Astrocyte of the hippocampus (primary cell): ENCODE measurements around the gene GOLGA6L26.
"Not testable (repeated sequence)": the region's sequence is repeated elsewhere in the genome, so short reads cannot be mapped to it uniquely, and the experiment has no call there.

Experiments
- DNase-seq: peaks from one replicate; pipeline ENCODE4 v3.0.0; 2011; ENCODE audit warnings: low read depth, low spot score

Gene GOLGA6L26

DNA sequence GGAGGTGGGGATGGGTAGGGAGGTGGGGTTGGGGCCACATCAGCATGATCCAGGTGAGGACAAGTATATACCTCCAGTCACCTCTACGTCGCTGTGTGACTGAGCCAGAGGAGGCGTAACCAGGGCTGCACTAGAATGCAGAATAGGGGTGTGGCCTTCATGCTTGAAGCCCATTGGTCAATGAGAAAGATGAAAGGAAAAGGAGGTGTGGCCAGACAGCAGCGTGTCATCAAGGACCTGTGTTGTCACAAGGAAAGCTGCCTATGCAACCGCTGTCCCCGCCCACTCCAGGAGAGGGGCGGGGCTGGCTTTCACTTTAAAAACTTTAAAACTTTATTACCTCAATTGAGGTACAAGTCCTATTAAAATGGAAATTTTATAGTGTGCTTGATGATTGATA is at the start of gene GOLGA6L26:
Gene GOLGA6L26 (minus strand): TSS at position 101 of the 400 bp plus-strand sequence. CDS start 61 bp downstream, at position 40.
- DNase-seq: not testable (repeated sequence)

DNA sequence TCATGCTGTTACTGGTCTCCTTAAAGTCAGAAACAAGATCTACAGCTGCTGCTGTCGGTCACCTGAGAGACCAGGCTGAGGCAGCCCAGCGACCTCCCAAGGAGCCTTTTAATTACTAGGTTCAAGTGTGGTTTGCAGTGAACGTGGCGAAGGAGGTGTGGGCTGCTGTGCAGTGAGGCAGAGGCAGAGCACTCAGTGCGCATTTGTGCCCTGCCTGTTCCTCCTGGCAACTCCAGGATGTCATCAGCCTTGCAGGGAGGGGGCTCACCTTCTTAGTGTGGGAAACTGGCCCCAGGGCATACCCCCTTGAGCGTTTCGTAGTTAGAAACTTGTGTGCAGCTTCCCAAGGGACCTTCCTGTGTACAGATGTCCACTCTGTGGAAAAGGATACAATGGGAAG is 47.2 kb upstream of the GOLGA6L26 start:
- not testable (repeated sequence) for DNase-seq

GRCh38 chr15:23380700-23381099 is 46.7 kb upstream of the GOLGA6L26 start:
- DNase-seq: not testable (repeated sequence)

- DNase-seq: not testable (repeated sequence)
Observed at GRCh38 chr15:23378946-23379345, 45.0 kb upstream of the GOLGA6L26 start.

DNA sequence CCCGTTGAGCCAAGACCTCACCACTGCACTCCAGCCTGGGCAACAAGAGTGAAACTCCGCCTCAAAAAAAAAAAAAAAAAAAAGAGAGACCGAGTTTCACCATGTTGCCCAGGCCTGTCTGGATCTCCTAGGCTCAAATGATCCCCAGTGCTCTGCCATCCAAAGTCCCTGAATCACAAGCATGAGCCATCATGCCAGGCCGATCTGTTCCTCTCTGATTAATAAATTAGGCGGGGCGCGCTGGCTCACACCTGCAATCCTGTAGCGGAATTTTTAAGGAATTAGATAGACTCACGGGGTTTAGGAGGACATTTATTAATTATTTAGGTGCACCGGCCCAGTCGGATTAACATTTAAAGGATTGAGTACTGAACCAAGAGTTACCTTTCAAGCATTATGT is 40.2 kb upstream of the GOLGA6L26 start:
- not testable (repeated sequence) for DNase-seq

- not testable (repeated sequence) for DNase-seq
Observed at GRCh38 chr15:23372891-23373600, 39.0 kb upstream of the GOLGA6L26 start.

GRCh38 chr15:23372284-23372683 is 38.3 kb upstream of the GOLGA6L26 start:
- no peak for DNase-seq

DNA sequence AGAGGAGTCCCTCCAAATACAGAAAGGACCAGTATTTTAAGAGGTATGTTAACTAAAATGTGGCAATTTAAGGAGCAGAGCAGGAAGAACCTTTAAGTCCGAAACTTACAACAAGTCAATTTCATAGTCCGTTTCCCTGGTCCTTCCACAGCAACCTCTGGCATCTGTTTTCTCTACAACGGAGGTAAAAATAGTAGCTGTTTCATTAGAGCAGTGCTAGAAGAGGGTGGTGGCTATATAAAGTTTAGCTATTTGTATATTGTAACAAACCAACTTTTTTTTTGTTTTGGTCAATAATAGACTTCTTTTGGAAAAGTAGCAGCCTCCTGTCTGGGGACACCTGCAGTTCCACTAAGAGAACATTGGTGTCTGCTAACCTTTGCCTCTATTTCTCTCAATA is 37.9 kb upstream of the GOLGA6L26 start:
- DNase-seq: not testable (repeated sequence)

GRCh38 chr15:23371134-23371533 is 37.1 kb upstream of the GOLGA6L26 start:
- not testable (repeated sequence) for DNase-seq

- DNase-seq: no peak
Observed at GRCh38 chr15:23370578-23370977, 36.6 kb upstream of the GOLGA6L26 start.

- not testable (repeated sequence) for DNase-seq
Observed at GRCh38 chr15:23364261-23364660, 30.3 kb upstream of the GOLGA6L26 start.

- DNase-seq: not testable (repeated sequence)
Observed at GRCh38 chr15:23362622-23363021, 28.6 kb upstream of the GOLGA6L26 start.

DNA sequence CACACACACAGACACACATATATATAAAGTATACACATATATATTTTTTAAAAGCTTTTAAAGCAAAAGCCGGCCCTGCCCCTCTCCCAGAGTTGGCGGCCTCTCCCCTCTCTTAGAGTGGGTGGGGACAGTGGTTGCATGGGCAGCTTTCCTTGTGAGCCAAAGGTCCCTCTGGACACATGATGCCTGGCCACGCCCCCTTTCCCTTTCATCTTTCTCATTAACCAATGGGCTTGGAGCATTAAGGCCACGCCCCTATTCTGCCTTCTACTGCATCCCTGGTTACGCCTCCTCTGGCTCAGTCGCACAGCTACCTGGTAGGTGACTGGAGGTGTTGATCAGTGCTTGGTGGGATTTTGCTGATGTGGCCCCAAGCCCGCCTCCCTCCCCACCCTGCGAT is 20.5 kb upstream of the GOLGA6L26 start, which contains the start of gene GOLGA8S:
Gene GOLGA8S (plus strand): TSS at position 301 of the 400 bp plus-strand sequence. CDS start 62 bp downstream, at position 363.
- not testable (repeated sequence) for DNase-seq

DNA sequence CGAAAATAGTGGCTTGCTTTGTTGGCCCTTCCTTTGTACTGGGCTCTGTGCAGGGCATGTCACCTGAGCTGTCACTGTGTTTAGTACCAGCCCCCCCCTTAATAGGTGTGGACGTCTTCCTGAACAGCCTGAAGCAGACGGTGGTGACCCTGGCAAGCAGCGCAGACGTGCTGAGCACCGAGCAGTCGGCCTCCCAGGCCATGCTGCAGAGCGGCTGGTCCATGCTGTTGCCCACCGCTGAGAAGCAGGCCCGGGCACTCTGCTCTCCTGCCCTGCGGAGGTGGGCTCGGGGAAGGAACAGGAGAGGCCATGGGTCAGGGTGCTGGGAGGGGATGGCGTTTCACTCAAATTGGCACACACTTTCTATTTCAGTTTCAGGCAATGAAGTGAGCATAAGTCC is 22.8 kb downstream of the GOLGA6L26 start:
- not testable (repeated sequence) for DNase-seq

DNA sequence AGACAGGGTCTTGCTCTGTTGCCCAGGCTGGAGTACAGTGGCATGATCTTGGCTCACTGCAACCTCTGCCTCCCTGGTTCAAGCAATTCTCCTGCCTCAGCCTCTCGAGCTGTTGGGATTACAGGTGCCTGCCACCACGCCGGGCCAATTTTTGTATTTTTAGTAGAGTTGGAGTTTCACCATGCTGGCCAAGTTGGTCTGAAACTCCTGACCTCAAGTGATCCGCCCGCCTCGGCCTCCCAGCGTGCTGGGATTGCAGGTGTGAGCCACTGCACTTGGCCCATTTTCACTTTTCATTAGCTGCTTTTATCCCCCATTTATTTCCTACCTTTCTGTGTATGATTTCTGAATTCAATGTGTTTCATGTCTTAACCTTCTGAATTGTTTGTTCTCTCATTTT is 28.1 kb downstream of the GOLGA6L26 start:
- DNase-seq: not testable (repeated sequence)

- peak; percentile 0 for DNase-seq
Observed at GRCh38 chr15:23304805-23305204, 29.2 kb downstream of the GOLGA6L26 start.

- peak; percentile 0 for DNase-seq
Observed at GRCh38 chr15:23304267-23304666, 29.7 kb downstream of the GOLGA6L26 start.

GRCh38 chr15:23303654-23304053 is 30.3 kb downstream of the GOLGA6L26 start:
- peak; percentile 43 for DNase-seq

DNA sequence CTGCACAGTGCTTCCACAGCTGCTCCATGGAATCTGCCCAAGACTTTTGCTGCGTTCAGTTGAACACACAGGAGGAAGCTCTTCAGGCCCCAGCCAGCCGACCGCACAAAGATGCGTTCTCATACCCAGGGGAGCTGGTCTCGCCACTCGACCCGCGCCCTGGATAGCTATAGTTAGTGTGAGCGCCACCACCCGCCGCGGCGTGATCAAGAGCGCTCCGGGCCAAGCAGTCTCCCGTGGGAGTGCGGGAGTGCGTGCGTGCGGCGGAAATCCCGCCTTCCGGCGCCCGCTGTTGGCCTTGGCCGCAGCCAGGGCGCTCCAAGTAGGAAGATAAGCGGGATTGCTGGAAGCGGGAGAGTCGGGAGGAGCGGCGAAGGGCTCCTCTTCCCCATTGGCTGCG is 30.8 kb downstream of the GOLGA6L26 start:
- DNase-seq: not testable (repeated sequence)
